Rectal smooth muscle tissue (tissue), 1 donor: Measurements from ENCODE around the gene ICE1.
"Not testable (repeated sequence)": the region's sequence is repeated elsewhere in the genome, so short reads cannot be mapped to it uniquely, and the experiment has no call there.

Experiments used
- H3K27ac ChIP-seq: one replicate; pipeline ENCODE4 v1.7.0; 2013; ENCODE audit warnings: low read depth, low read length, inconsistent platforms
- H3K27me3 ChIP-seq: one replicate; pipeline ENCODE4 v1.7.0; 2013; ENCODE audit warnings: low read length; ENCODE audit not compliant: control insufficient read depth, insufficient read depth
- H3K36me3 ChIP-seq: one replicate; pipeline ENCODE4 v1.7.0; 2013; ENCODE audit warnings: low read length; ENCODE audit not compliant: control insufficient read depth, insufficient read depth
- H3K4me1 ChIP-seq: one replicate; pipeline ENCODE4 v1.7.0; 2013; ENCODE audit warnings: low read length; ENCODE audit not compliant: control insufficient read depth, insufficient read depth
- H3K4me3 ChIP-seq: one replicate; pipeline ENCODE4 v1.7.0; 2013; ENCODE audit warnings: low read length
- H3K9ac ChIP-seq: one replicate; pipeline ENCODE4 v1.7.0; 2013; ENCODE audit warnings: low read length

The ICE1 gene

DNA sequence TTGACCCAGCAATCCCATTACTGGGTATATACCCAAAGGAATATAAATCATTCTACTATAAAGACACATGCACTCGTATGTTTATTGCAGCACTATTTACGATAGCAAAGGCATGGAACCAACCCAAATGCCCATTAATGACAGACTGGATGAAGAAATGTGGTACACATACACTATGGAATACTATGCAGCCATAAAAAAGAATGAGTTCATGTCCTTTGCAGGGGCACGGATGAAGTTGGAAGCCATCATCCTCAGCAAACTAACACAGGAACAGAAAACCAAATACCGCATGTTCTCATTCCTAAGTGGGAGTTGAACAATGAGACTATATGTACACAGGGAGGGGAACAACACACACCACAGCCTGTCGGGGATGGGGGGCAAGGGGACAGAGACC, 8.6 kb upstream of the ICE1 start:
- H3K4me3 ChIP-seq, H3K4me1 ChIP-seq, H3K36me3 ChIP-seq, H3K9ac ChIP-seq, H3K27ac ChIP-seq, H3K27me3 ChIP-seq: not testable (repeated sequence)

DNA sequence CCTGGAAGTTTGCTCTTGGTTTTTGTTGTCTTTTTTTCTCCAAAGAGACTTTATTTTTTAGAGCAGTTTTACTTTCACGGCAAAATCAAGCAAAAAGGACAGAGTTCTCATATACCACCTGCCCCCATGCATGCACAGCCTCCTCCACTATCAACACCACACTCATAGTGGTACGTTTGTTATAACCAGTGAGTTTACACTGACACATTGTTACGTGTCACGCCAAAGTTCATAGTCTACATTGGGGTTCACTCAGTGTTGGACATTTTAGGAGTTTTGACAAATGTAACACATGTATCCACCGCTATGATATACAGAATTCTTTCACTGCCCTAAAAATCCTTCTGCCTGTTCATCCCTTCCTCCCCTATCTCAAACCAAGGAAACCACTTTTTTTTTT, 7.5 kb upstream of the ICE1 start:
- no peaks in the 10 kb centered on the region for H3K36me3 ChIP-seq
- no peak overlapping the region for H3K9ac ChIP-seq
- H3K4me3 ChIP-seq: no peak overlapping the region
- H3K4me1 ChIP-seq: no peaks in the 10 kb centered on the region
- H3K27ac ChIP-seq: no peak overlapping the region
- H3K27me3 ChIP-seq: no peaks in the 10 kb centered on the region

DNA sequence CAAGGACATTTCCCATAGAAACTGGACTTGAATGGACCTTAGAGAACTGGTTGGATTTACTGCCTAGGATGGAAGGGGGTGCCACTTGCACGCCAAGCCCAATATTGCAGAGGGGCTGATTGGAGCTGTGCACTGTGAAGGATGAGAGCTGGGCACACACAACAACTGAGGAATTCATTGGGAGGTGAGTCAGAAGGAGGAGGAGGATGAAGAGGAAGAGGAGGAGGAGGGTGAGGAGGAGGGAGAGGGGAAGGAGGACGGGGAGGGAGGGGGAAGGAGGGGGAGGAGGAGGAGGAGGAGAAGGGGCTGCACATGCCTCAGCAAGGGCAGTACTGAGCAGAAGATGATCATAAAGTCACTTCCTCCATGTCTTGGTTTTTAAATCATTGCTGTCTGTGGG, 5.7 kb upstream of the ICE1 start:
- Histone ChIP-seq H3K36me3 (no peaks in the 10 kb centered on the region), H3K4me3 (no peak overlapping the region), H3K27ac (no peak overlapping the region), H3K4me1 (no peaks in the 10 kb centered on the region), H3K9ac (no peak overlapping the region), H3K27me3 (no peaks in the 10 kb centered on the region)

DNA sequence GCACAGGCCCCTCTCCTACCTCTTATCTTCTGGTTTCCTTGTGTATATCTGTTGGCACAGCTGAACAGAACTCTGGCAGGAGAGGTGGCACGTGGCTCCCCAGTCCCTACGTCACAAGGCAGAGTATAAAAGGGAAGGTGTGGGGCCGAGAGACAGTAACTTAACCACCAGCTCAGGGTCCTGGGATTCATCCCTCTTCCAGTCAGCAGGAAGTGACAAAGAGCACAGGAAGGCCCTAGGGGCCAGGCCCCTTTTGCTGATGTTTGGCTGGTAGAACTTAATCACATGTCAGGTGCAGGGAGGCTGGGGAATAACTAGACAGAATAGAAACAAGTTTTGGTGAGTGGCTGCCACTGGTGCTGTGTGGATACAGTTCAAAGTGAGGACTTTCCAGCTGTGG, 4.5 kb upstream of the ICE1 start:
- Histone ChIP-seq H3K4me3 (no peak overlapping the region), H3K4me1 (no peaks in the 10 kb centered on the region), H3K9ac (no peak overlapping the region), H3K27me3 (no peaks in the 10 kb centered on the region), H3K27ac (no peak overlapping the region), H3K36me3 (no peaks in the 10 kb centered on the region)

DNA sequence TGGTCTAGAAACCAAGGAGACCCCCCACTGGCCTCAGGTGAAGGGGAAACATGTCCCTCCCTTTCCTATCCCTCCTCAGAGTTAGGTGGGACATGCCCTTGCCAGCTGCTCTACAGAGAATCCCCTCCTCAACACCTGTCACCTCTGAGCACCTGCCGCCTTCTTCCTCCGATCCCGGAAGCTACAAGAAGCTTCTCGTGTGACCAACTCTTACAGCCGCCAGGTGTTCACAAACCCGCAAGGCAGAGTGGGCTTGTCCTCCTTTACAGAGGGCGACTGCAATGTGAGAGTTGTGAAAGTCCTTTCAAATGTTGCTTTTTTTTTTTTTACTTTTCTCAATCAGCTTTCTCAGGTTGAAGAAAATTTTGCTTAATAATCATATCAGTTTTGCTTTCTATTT, 3.7 kb upstream of the ICE1 start:
- H3K36me3 ChIP-seq: no peaks in the 10 kb centered on the region
- no peak overlapping the region for H3K9ac ChIP-seq
- H3K4me3 ChIP-seq: no peak overlapping the region
- no peak overlapping the region for H3K27ac ChIP-seq
- H3K27me3 ChIP-seq: no peaks in the 10 kb centered on the region
- peaks cover 5% of the 10 kb centered on the region for H3K4me1 ChIP-seq

GRCh38 chr5:5419291-5420210, 2.9 kb upstream of the ICE1 start:
- H3K36me3 ChIP-seq: no peaks in the 10 kb centered on the region
- no peak overlapping the region for H3K9ac ChIP-seq
- H3K4me1 ChIP-seq: peaks cover 10% of the 10 kb centered on the region
- H3K27ac ChIP-seq: no peak overlapping the region
- H3K27me3 ChIP-seq: no peaks in the 10 kb centered on the region
- H3K4me3 ChIP-seq: no peak overlapping the region

DNA sequence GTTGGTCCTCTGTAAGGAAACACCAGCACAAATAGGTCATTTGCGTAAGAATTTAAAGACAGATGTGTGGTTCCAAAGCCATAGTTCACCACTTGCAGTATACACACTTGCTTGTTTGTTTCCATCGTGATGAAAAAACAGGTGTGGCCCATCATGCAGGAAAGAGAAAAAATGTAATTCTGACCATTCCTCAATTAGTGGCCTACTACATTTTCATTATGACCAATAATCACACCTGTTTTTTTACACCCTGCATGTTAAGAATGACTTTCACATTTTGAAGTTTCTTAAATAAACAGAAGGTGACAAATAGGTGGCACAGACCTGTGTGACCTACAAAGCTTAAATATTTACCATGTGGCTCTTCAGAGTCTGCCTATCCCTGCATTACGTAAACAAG, 2.2 kb upstream of the ICE1 start:
- Histone ChIP-seq H3K4me3 (no peak overlapping the region), H3K36me3 (no peaks in the 10 kb centered on the region), H3K27me3 (no peaks in the 10 kb centered on the region), H3K9ac (no peak overlapping the region), H3K4me1 (peaks cover 10% of the 10 kb centered on the region), H3K27ac (no peak overlapping the region)

- H3K27ac ChIP-seq: peak overlapping the region; percentile 98
- peak overlapping the region; percentile 49 for H3K9ac ChIP-seq
- H3K4me1 ChIP-seq: peaks cover 10% of the 10 kb centered on the region
Observed at GRCh38 chr5:5421149-5421960, 1.1 kb upstream of the ICE1 start.

GRCh38 chr5:5422819-5423515, 490 bp downstream of the ICE1 start:
- H3K4me3 ChIP-seq: peak overlapping the region; percentile 82
- peak overlapping the region; percentile 98 for H3K27ac ChIP-seq
- no peaks in the 10 kb centered on the region for H3K27me3 ChIP-seq
- no peaks in the 10 kb centered on the region for H3K36me3 ChIP-seq
- H3K9ac ChIP-seq: peak overlapping the region; percentile 78
- peaks cover 10% of the 10 kb centered on the region for H3K4me1 ChIP-seq

More at GRCh38 chr5:5421149-5421960, 1.1 kb upstream of the ICE1 start:
- H3K27me3 ChIP-seq: no peaks in the 10 kb centered on the region
- H3K4me3 ChIP-seq: peak overlapping the region; percentile 87
- no peaks in the 10 kb centered on the region for H3K36me3 ChIP-seq

- Histone ChIP-seq H3K4me1 (peaks cover 10% of the 10 kb centered on the region), H3K9ac (peak overlapping the region; percentile 78), H3K27ac (no peak overlapping the region), H3K4me3 (peak overlapping the region; percentile 82), H3K36me3 (no peaks in the 10 kb centered on the region), H3K27me3 (no peaks in the 10 kb centered on the region)
Observed at GRCh38 chr5:5423586-5423985, 1.1 kb downstream of the ICE1 start.

DNA sequence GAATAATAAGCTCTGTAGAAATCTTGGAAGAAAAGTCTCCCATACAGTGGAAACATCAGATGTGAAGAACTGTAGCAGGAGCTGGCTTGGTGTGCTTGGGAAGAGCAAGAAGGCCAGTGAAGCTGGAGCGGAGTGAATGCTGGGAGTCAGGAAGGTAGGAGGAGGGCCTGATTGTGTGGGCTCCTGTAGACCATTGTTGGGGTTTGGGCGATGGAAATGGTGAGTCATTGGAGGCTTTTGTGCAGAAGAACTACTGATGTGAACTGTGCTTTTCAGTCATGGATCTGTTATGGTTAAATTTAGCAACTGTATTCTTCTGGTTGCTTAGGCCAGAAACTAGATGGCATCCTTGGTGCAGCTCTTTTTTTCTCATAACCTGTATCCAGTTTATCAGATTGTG, 2.3 kb downstream of the ICE1 start:
- Histone ChIP-seq H3K27me3 (no peaks in the 10 kb centered on the region), H3K36me3 (no peaks in the 10 kb centered on the region), H3K27ac (no peak overlapping the region), H3K4me3 (no peak overlapping the region), H3K9ac (no peak overlapping the region), H3K4me1 (peaks cover 10% of the 10 kb centered on the region)

- Histone ChIP-seq H3K27ac (no peak overlapping the region), H3K36me3 (no peaks in the 10 kb centered on the region), H3K4me3 (no peak overlapping the region), H3K27me3 (no peaks in the 10 kb centered on the region), H3K4me1 (no peaks in the 10 kb centered on the region), H3K9ac (no peak overlapping the region)
Observed at GRCh38 chr5:5430136-5430535, 7.7 kb downstream of the ICE1 start.
